Activated CD4-positive, alpha-beta T cell treated with anti-CD3 and anti-CD28 coated beads, Interleukin-2, amount 50 U/mL, for 24 hours (primary cell): Measurements from ENCODE around the gene CACUL1.

Experiments used
- DNase-seq, 2 donors: peaks; one replicate each; pipeline ENCODE4 v3.0.0-alpha.2; 2020; ENCODE audit warnings: low read depth in 1 of 2, low spot score in 1 of 2

Gene CACUL1

GRCh38 chr10:118735294-118735693 is 19.5 kb downstream of the CACUL1 start:
- DNase-seq, result no peak

DNA sequence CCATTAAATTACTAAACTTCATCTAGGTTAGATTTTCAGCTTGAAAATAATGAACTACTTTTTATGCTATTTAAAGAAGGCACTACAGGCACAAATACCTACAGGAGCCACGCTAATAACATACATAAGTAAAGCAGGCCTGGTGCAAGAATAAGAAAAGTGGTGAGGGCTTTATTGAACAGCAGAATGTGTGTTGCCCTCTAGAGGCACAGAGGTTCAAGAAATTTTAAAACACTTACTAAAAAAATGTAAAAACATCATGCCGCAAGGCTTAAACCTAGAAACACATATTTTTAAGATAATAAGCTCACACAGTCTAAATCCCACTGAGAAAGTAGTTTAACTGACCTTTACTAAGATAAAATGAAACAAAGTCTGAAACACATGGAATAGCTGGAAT is 20.3 kb downstream of the CACUL1 start:
- no peak for DNase-seq

- DNase-seq, result no peak
Measured at GRCh38 chr10:118732245-118733165, 22.3 kb downstream of the CACUL1 start.

- no peak for DNase-seq
Measured at GRCh38 chr10:118730756-118731456, 23.9 kb downstream of the CACUL1 start.

GRCh38 chr10:118729641-118730258 is 25.0 kb downstream of the CACUL1 start:
- no peak for DNase-seq

DNA sequence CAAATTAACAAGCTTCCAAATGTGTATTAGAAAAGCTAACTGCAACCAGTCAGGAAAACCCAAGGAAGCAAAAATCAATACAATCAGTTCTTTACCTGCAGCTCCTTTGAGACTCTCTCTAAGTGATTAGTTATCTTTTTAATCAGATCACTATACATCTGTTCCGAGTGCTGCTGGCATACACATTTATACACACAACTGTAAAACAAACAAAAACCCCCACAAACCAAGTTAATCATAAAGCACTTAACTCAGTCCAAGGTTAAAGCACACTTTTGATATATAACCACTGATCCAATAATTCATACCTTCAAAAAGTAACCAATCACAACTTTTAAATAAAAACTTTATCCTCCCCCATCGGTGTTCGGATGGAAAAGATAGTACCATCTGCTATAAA is 25.6 kb downstream of the CACUL1 start:
- DNase-seq, result no peak

GRCh38 chr10:118725886-118726500 is 28.8 kb downstream of the CACUL1 start:
- DNase-seq, result no peak

DNA sequence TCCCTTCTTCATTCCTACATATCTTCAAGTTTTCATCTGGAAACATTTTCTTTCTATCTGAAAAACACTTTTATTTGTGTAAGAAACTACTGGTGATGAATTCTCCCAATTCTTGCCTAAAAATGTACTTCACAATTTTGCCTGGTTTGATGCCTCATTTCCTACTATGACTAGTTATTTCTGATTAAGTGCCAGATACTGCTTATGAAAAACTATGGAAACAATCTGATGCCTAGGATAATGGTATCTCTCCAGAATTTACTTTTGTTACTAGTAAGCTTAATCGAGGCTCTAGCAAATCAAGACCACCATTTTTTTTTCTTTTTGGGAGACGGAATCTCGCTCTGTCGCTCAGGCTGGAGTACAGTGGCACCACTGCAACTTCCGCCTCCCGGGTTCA is 31.3 kb downstream of the CACUL1 start:
- DNase-seq, result no peak

- no peak for DNase-seq
Measured at GRCh38 chr10:118721539-118721876, 33.3 kb downstream of the CACUL1 start.

- peak; percentile 26 to 56 for DNase-seq
Measured at GRCh38 chr10:118720685-118721538, 33.9 kb downstream of the CACUL1 start.

DNA sequence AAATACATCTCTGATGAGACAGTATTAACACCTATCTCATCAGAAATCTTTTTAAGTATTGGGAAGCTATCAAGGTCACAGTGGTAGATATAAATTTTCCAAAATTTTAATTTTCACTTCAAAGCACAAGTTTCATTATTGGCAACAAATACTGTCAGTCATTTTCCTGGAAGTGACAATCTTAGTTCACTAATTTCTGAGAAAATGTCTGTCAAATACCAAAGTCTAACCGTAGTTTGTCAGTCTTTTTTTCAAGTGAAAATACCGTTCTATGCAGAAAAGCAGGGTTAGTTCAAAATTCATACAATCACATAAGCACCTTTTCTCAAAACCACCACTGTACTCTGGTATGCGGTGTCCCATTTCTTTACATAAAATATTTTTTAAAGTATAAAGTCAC is 40.4 kb downstream of the CACUL1 start:
- no peak for DNase-seq

- DNase-seq, result no peak
Measured at GRCh38 chr10:118712930-118713634, 41.7 kb downstream of the CACUL1 start.

DNA sequence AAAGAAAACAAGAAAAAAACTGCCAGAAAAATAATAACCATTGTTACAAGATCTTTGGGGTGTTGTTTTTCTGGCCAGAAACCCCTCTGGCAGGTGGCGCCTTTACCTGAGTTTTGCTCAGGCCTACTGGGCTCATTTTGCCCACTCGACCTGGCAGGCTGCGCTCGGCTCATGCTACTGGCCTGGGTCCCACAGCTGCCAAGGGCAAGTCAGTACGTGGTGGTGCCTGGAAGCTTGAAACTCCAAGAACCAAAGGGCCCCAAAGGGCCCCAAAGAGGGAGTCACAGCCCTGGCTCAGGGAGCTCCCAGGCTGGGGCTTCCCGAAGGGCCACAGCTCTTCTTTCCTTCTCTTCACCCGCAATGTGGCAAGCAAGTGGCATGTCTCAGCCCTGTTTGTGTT is 42.7 kb downstream of the CACUL1 start:
- no peak for DNase-seq

- no peak for DNase-seq
Measured at GRCh38 chr10:118710487-118710886, 44.3 kb downstream of the CACUL1 start.

DNA sequence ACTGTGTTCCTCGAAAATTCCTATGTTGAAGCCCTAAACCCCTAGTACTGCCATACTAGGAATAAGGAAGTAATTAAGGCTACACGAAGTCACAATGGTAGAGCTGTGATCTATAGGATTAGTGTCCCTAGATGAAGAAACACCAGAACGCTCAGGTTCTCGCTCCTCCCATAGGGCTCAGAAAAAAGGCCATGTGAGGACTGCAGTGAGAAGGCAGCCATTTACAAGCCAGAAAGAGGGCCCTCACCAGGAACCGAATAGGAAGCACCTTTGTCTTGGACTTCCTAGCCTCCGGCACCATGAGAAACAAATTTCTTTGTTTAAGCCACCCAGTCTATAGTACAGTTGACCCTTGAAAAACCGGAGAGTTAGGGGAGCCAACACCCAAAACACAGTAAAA is 46.2 kb downstream of the CACUL1 start:
- DNase-seq, result no peak

DNA sequence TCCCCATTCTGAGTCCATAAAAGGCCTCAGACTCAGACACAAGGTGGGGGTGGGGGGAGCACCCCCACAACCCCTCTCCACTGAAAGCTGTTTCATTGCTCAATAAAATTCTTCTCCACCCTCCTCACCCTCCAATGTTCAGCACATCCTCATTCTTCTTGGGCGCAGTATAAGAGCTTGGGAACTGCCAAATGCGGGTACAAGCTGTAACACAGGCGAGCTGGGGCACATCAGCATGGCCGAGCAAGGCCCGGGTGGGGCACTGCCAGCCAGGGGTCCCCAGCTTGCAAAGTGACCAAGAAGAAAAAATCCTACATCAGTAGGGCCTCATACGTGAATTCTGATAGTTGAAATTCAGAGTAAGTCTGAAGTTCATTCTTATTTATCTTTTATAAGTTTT is 50.1 kb downstream of the CACUL1 start:
- DNase-seq, result no peak

DNA sequence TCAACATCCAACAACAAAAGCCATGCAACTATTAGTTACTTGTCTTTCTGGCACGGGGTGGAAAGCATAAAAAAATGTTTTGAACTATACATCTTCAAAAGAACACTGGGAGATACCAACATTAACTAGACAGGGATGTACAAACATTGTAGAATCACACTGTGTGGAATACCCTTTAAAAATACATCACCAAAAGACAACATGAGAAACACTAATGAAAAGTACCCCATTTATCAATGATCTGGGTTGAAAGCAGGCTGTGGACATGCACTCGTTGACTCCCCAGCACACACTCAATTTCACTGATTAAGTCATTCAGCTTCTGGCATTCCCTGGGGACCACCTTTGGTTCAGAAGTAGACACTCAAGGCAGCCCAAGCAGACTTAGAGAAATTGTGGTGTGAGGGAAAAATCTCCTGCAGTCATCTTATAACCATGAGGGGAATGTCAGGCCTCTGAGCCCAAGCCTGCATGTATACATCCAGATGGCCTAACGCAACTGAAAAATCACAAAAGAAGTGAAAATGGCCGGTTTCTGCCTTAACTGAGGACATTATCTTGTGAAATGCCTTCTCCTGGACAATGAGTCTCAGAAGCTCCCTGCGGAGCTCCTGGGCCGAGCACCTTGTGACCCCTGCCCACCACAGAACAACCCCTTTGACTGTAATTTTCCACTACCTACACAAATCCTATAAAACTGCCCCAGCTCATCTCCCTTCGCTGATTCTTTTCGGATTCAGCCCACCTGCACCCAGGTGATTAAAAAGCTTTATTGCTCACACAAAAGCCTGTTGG is 53.0 kb downstream of the CACUL1 start:
- DNase-seq, result no peak

DNA sequence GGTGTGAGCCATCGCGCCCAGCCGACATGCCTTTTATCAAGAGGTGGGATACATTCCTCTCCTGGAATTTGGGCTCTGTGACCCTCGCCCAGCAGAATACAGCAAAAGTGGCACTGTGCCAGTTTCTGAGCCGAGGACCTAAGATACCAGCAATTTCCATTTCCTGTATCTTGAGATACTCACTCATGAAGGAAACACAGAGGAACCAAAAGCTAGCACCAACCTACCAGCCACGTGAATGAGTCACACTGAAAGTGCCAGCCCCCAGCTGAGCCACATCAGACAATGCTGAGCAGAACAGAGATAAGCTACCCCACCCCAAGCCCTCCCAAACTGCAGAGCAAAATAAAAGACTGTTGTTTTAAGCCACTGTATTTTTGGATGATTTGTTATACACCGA is 56.3 kb downstream of the CACUL1 start:
- peak; percentile 49 to 80 for DNase-seq

- DNase-seq, result no peak
Measured at GRCh38 chr10:118694848-118695247, 59.9 kb downstream of the CACUL1 start.
